Measurements from ENCODE around the gene IL1R2. TPM values are rescaled to one million over a fixed set of nuclear protein-coding genes. Genes with fewer than 3 reads are reported as not detected.

The IL1R2 gene
- total and polyA plus RNA-seq, 2 of the 13 experiments (the other 11 are each of a cell fraction or from before 2014, with no cell fraction given), result 3.6 to 7.3 TPM

GRCh38 chr2:101998896-101999789, 7.4 kb downstream of the IL1R2 start (continued):
- TF ChIP-seq ZXDC (CRISPR knock-in tag; IDR thresholded peaks at IDR 0.05) (no peak), ZNF691 (CRISPR knock-in tag; IDR thresholded peaks at IDR 0.05; ENCODE audit: borderline replicate concordance, low read depth) (no peak), RCOR2 (CRISPR knock-in tag; IDR thresholded peaks at IDR 0.05) (no peak; the same call in 1 of the 2 replicates), FOXM1 (CRISPR knock-in tag; IDR thresholded peaks at IDR 0.05) (no peak), AHR (CRISPR knock-in tag; IDR thresholded peaks at IDR 0.05) (no peak), ZFP36L1 (CRISPR knock-in tag; IDR thresholded peaks at IDR 0.05) (no peak), ATF2 (CRISPR knock-in tag; IDR thresholded peaks at IDR 0.05) (peak; percentile 42; the same call in 1 of the 2 replicates), SSRP1 (CRISPR knock-in tag; IDR thresholded peaks at IDR 0.05) (0 out of 2 replicates have a peak, but pooled peaks have one; percentile 26), E2F2 (CRISPR knock-in tag; IDR thresholded peaks at IDR 0.05; ENCODE audit: borderline replicate concordance) (no peak), NFAT5 (CRISPR knock-in tag; IDR thresholded peaks at IDR 0.05) (no peak), ZNF569 (CRISPR knock-in tag; IDR thresholded peaks at IDR 0.05; ENCODE audit: borderline replicate concordance) (no peak), POGZ (CRISPR knock-in tag; IDR thresholded peaks at IDR 0.05) (peak; percentile 79; the same call in 1 of the 2 replicates), ZBTB2 (CRISPR knock-in tag; IDR thresholded peaks at IDR 0.05; ENCODE audit: low read depth) (no peak), ZNF557 (CRISPR knock-in tag; IDR thresholded peaks at IDR 0.05) (peak; percentile 63; the same call in 1 of the 2 replicates), ARNT2 (CRISPR knock-in tag; IDR thresholded peaks at IDR 0.05; ENCODE audit: low read depth) (peak; percentile 63; the same call in 1 of the 2 replicates)
